ENCODE results near the gene GNG12.
A peak's percentile ranks its signal among the peaks of the same experiment; 100 is the strongest.

Gene GNG12

DNA sequence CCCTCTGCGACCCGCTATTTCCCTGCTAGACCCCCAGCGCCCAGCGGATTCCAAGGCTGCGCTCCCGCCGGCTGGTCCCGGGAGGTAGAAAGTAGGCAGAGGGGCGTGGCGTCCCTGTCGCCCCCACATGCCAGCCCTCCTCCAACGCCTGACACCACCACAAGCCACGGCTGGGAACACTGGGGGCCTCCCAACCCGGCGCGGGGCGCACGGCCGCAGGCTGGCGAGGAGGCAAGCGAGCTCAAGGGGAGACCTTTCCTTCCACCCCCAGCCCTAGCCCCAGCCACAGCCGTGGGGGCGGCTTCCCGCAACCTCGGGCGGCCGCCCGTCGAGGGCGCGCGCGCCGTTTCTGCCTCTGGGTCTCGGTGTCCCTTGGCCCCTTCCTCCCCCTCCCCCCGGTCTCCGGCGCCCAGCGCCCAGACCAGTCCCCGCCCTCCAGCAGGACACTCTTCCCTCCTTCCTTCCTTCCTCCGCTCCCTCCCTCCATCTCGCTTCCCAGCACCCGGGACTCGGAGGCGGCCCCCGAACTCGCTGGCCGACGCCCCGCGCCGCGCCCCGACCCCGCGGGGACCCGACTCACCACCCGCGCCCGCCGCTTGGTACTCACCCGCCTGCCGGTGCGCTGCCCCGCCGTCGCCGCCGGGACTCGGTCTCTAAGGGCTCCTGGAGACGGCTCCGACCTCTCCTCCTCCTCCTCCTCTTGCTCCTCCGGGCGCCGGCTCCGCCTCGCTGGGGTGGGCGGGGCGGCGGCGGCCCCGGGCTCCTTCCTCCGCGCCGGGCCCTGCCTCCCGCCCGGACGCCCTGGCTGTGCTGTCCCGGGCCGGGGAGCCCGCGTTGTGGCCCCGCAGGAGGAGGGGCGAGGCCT is at the start of gene GNG12:
TSS of gene GNG12 (minus strand) at position 731 of the 865 bp plus-strand sequence. CDS start 125,781 bp downstream, outside the sequence.
- peak within 1 kb of the TSS; percentile 89 for H3K27ac ChIP-seq (ENCODE audit: low read depth, low read length)
- peak within 1 kb of the TSS; percentile 73 to 80 for H3K9ac ChIP-seq (ENCODE audit: low read depth in 1 of 2, low read length in 2 of 2)
- no peaks in the 10 kb centered on the region for H3K36me3 ChIP-seq (ENCODE audit: control insufficient read depth in 1 of 2, insufficient read depth in 2 of 2, low read length in 2 of 2)
- no peaks in the 10 kb centered on the region for H3K9me3 ChIP-seq (ENCODE audit: control insufficient read depth in 1 of 2, low read length in 2 of 2)
- H3K4me1 ChIP-seq (ENCODE audit: control insufficient read depth in 1 of 2, insufficient read depth in 2 of 2, low read length in 2 of 2), result peaks cover 18 to 39% of the 10 kb centered on the region in 2 donors
- H3K27me3 ChIP-seq (ENCODE audit: control insufficient read depth in 1 of 2, insufficient read depth in 2 of 2, low read length in 2 of 2), result peaks cover 0 to 7% of the 10 kb centered on the region in 2 donors
- peak within 1 kb of the TSS; percentile 84 to 93 for H3K4me3 ChIP-seq (ENCODE audit: low read depth in 1 of 2, low read length in 2 of 2)

DNA sequence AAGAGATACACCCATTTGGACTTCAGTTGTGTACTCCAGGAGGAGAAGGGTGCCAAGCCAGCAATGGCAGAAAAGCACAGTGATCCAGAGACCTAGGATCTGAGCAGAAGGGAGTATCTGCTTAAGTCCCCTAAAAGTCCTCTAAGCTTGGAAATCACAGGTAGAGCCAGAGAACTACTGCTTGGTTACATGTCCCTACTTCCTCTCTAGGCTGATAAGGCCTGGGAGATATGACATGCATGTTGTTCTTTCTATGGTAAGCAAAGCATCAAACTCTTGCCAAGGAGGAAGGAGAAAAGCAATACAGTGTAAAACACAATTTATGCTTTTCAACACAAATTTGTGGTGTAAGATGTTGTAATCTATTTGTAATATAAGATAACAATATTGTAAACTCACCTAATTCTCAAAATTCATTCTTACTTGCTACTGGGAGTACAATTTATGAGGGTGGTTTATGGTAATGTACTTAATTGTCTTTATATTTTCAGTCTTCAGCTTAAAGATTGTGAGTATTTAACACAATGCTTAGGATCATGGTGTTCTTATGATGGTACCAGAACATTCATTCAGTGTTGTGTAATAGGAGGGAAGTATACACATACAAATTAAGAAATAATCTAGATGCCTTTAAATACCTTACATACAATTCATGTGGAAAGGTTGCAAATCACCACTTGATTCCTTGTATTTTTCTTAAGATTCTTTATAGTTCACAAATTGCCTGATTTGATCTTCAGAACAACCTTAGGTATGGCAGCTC is 49.1 kb upstream of the GNG12 start:
- H3K9ac ChIP-seq (ENCODE audit: low read depth in 1 of 2, low read length in 2 of 2), result no peak overlapping the region
- no peak overlapping the region for H3K4me3 ChIP-seq (ENCODE audit: low read depth in 1 of 2, low read length in 2 of 2)
- no peak overlapping the region for H3K27ac ChIP-seq (ENCODE audit: low read depth, low read length)
- peaks cover 0 to 3% of the 10 kb centered on the region in 2 donors for H3K27me3 ChIP-seq (ENCODE audit: control insufficient read depth in 1 of 2, insufficient read depth in 2 of 2, low read length in 2 of 2)
- H3K36me3 ChIP-seq (ENCODE audit: control insufficient read depth in 1 of 2, insufficient read depth in 2 of 2, low read length in 2 of 2), result no peaks in the 10 kb centered on the region
- H3K4me1 ChIP-seq (ENCODE audit: control insufficient read depth in 1 of 2, insufficient read depth in 2 of 2, low read length in 2 of 2), result no peaks in the 10 kb centered on the region
- H3K9me3 ChIP-seq (ENCODE audit: control insufficient read depth in 1 of 2, low read length in 2 of 2), result no peaks in the 10 kb centered on the region

DNA sequence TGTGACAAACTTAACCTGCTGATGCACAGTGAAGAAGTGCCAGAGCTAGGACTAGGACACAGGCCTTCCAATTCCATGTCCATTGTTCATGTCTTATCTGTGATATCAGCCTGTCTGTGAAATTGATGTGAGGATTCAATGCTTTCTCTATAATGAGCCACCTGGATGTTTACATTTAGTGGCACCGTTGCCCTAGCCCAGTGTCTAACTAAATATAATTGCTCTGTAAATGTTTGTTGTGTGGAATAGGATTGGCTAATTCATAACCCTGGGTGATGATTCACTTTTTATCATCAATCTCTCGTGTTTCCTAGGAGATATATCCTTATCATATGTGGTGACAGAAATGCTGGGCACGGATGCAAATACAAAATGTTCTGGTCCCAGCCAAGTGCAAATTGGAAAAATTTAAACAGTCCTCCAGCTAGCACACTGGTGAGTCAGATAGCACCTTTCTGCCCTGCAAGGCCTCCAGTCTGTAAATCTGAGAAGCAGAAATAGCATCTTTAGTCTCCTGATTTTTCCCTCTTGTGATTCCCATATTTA is 46.9 kb upstream of the GNG12 start:
- Histone ChIP-seq H3K27me3 (ENCODE audit: control insufficient read depth in 1 of 2, insufficient read depth in 2 of 2, low read length in 2 of 2) (peaks cover 0 to 3% of the 10 kb centered on the region in 2 donors), H3K4me3 (ENCODE audit: low read depth in 1 of 2, low read length in 2 of 2) (no peak overlapping the region), H3K9me3 (ENCODE audit: control insufficient read depth in 1 of 2, low read length in 2 of 2) (no peaks in the 10 kb centered on the region), H3K27ac (ENCODE audit: low read depth, low read length) (no peak overlapping the region), H3K9ac (ENCODE audit: low read depth in 1 of 2, low read length in 2 of 2) (no peak overlapping the region), H3K4me1 (ENCODE audit: control insufficient read depth in 1 of 2, insufficient read depth in 2 of 2, low read length in 2 of 2) (no peaks in the 10 kb centered on the region), H3K36me3 (ENCODE audit: control insufficient read depth in 1 of 2, insufficient read depth in 2 of 2, low read length in 2 of 2) (no peaks in the 10 kb centered on the region)

DNA sequence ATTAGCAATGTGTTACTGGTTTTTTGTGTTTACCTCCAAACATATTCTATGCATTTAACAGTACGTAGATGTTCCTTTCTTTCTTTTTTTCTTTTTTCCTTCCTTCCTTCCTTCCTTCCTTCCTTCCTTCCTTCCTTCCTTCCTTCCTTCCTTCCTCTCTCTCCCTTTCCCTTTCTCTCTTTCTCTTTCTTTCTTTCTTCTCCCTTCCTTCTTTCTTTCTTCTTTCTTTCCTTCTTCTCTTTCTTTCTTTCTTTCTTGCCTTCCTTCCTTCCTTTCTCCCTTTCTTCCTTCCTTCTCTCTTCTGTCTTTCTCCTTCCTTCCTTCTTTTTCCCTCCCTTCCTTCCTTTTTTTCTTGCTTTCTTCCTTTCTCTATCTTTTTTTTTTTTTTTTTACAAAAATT is 46.2 kb upstream of the GNG12 start:
- Histone ChIP-seq H3K4me3 (ENCODE audit: low read depth in 1 of 2, low read length in 2 of 2) (no peak overlapping the region), H3K27me3 (ENCODE audit: control insufficient read depth in 1 of 2, insufficient read depth in 2 of 2, low read length in 2 of 2) (peaks cover 0 to 3% of the 10 kb centered on the region in 2 donors), H3K9ac (ENCODE audit: low read depth in 1 of 2, low read length in 2 of 2) (no peak overlapping the region), H3K36me3 (ENCODE audit: control insufficient read depth in 1 of 2, insufficient read depth in 2 of 2, low read length in 2 of 2) (no peaks in the 10 kb centered on the region), H3K4me1 (ENCODE audit: control insufficient read depth in 1 of 2, insufficient read depth in 2 of 2, low read length in 2 of 2) (no peaks in the 10 kb centered on the region), H3K9me3 (ENCODE audit: control insufficient read depth in 1 of 2, low read length in 2 of 2) (peaks cover 0 to 4% of the 10 kb centered on the region in 2 donors), H3K27ac (ENCODE audit: low read depth, low read length) (no peak overlapping the region)

DNA sequence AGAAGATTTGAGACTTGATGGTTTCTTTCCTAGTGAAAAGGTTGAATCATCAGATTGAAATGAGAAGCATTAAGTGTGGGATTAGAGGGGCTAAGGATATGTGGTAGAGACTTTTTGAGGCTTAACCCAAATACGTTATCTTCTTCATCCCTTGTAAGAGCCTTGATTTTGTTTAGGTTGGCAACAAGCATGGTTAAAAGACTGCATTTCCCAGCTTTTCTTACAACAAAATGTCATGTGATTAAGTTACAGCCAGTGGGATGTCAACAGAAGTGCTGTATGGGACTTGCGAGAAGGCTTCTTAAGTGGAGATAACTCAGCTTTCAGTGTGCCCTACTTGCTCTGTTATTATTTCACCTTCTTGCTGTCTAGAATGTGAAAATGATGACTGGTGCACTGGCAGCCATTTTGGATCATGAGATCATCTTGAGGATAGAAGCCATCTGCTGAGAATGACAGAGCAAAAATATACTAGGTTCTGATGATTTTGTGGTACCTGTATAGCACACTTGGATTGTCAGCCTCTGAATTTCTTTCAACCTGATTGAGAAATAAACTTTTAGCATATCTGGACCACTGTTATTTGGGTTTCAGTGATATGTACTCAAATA is 41.3 kb upstream of the GNG12 start:
- no peaks in the 10 kb centered on the region for H3K36me3 ChIP-seq (ENCODE audit: control insufficient read depth in 1 of 2, insufficient read depth in 2 of 2, low read length in 2 of 2)

DNA sequence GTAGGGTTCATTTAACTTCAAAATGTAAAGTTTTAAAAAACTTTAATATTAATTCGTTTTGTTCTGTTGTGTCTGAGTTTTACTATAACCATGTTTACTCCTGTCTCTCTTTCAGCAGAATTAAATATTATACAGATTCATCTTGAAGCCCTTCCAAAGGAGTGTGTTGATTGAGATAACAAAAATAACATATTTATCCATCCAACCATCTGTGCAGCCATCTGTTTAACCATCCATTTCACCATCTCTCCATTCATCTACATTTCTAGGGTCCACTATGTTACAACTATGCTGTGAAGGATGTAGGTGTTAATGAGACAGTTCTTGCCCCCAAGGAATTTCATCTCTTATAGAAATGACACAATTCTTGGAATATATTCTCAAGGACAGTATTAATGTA is 36.0 kb upstream of the GNG12 start:
- Histone ChIP-seq H3K4me3 (ENCODE audit: low read depth in 1 of 2, low read length in 2 of 2) (no peak overlapping the region), H3K27me3 (ENCODE audit: control insufficient read depth in 1 of 2, insufficient read depth in 2 of 2, low read length in 2 of 2) (no peaks in the 10 kb centered on the region), H3K9ac (ENCODE audit: low read depth in 1 of 2, low read length in 2 of 2) (no peak overlapping the region), H3K9me3 (ENCODE audit: control insufficient read depth in 1 of 2, low read length in 2 of 2) (no peaks in the 10 kb centered on the region), H3K4me1 (ENCODE audit: control insufficient read depth in 1 of 2, insufficient read depth in 2 of 2, low read length in 2 of 2) (no peaks in the 10 kb centered on the region), H3K36me3 (ENCODE audit: control insufficient read depth in 1 of 2, insufficient read depth in 2 of 2, low read length in 2 of 2) (no peaks in the 10 kb centered on the region), H3K27ac (ENCODE audit: low read depth, low read length) (no peak overlapping the region)

More for the DNA sequence above, 41.3 kb upstream of the GNG12 start:
- no peak overlapping the region for H3K27ac ChIP-seq (ENCODE audit: low read depth, low read length)
- no peaks in the 10 kb centered on the region for H3K27me3 ChIP-seq (ENCODE audit: control insufficient read depth in 1 of 2, insufficient read depth in 2 of 2, low read length in 2 of 2)
- no peaks in the 10 kb centered on the region for H3K4me1 ChIP-seq (ENCODE audit: control insufficient read depth in 1 of 2, insufficient read depth in 2 of 2, low read length in 2 of 2)
- no peak overlapping the region for H3K9ac ChIP-seq (ENCODE audit: low read depth in 1 of 2, low read length in 2 of 2)
- H3K4me3 ChIP-seq (ENCODE audit: low read depth in 1 of 2, low read length in 2 of 2), result no peak overlapping the region
- peaks cover 0 to 4% of the 10 kb centered on the region in 2 donors for H3K9me3 ChIP-seq (ENCODE audit: control insufficient read depth in 1 of 2, low read length in 2 of 2)

DNA sequence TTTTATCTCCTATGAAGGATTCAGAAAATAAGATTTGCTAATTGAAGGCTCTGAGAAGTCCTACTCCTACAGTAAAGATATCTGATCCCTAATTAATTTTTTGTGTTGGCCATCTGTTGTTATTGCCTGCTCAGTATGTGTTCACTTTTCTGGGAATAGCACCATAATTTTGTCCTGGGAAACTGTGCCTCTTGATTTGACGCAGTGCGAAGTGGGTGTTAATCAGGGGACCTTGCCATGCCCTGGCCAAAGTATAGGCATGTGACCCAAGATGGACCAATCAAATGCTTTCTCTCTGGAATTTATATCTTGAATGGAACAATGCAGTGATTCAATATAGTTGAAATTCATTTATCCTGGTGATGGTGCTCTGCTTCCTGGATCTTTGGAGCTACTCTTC is 30.4 kb upstream of the GNG12 start:
- Histone ChIP-seq H3K4me3 (ENCODE audit: low read depth in 1 of 2, low read length in 2 of 2) (no peak overlapping the region), H3K4me1 (ENCODE audit: control insufficient read depth in 1 of 2, insufficient read depth in 2 of 2, low read length in 2 of 2) (no peaks in the 10 kb centered on the region), H3K27ac (ENCODE audit: low read depth, low read length) (no peak overlapping the region), H3K9me3 (ENCODE audit: control insufficient read depth in 1 of 2, low read length in 2 of 2) (no peaks in the 10 kb centered on the region), H3K9ac (ENCODE audit: low read depth in 1 of 2, low read length in 2 of 2) (no peak overlapping the region), H3K36me3 (ENCODE audit: control insufficient read depth in 1 of 2, insufficient read depth in 2 of 2, low read length in 2 of 2) (no peaks in the 10 kb centered on the region), H3K27me3 (ENCODE audit: control insufficient read depth in 1 of 2, insufficient read depth in 2 of 2, low read length in 2 of 2) (no peaks in the 10 kb centered on the region)

DNA sequence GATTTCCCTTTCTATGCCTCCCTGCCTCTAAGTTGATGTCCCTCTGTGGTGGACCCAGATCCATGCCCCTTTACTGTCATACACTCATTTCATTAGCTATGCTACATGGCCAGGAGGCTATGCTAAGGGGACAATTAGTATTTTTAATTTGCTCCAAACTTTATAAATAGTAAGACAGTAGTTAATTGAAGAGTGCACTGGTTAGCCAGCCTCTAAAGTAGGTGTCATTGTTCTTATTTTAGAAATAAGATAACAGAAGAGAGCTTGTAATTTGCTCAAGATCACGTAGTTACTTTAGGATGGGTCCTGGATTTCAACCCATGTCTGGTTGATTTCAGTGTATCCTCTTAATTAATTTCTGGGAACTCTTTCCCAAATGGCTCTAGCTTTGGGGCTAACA is 29.4 kb upstream of the GNG12 start:
- Histone ChIP-seq H3K27me3 (ENCODE audit: control insufficient read depth in 1 of 2, insufficient read depth in 2 of 2, low read length in 2 of 2) (no peaks in the 10 kb centered on the region), H3K4me3 (ENCODE audit: low read depth in 1 of 2, low read length in 2 of 2) (no peak overlapping the region), H3K9ac (ENCODE audit: low read depth in 1 of 2, low read length in 2 of 2) (no peak overlapping the region), H3K27ac (ENCODE audit: low read depth, low read length) (no peak overlapping the region), H3K9me3 (ENCODE audit: control insufficient read depth in 1 of 2, low read length in 2 of 2) (no peaks in the 10 kb centered on the region), H3K4me1 (ENCODE audit: control insufficient read depth in 1 of 2, insufficient read depth in 2 of 2, low read length in 2 of 2) (no peaks in the 10 kb centered on the region), H3K36me3 (ENCODE audit: control insufficient read depth in 1 of 2, insufficient read depth in 2 of 2, low read length in 2 of 2) (no peaks in the 10 kb centered on the region)

DNA sequence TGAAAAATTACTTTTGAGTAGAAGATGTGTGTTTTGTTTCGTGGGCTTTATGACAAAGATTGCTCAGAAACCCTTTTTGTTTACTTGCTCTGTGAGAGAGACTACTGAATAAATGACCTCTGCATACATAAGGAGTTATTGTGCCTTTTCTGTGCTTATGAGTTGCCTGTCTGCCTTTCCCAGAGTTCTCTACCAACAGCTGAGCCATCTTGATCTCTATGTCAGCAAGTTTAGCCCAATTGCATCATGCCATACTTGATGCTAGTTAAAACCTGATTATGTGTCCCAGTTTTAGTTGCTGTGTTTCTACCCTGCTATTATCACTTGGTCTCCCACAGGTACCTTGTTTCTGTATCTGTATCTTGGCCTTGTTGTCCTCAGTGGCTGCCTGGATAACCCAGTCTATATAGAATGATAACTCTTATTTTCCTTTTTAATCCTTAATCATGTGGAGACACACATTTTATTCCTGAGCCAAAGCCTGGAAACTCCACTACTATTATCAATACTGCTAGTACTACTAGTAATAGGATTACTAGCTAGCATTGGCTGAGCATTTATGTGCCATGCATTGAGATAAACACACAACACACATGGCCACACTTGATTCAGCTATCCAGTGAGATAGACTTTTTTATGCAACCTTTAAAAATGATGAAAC is 28.7 kb upstream of the GNG12 start:
- no peaks in the 10 kb centered on the region for H3K36me3 ChIP-seq (ENCODE audit: control insufficient read depth in 1 of 2, insufficient read depth in 2 of 2, low read length in 2 of 2)
- no peak overlapping the region for H3K9ac ChIP-seq (ENCODE audit: low read depth in 1 of 2, low read length in 2 of 2)
- no peaks in the 10 kb centered on the region for H3K27me3 ChIP-seq (ENCODE audit: control insufficient read depth in 1 of 2, insufficient read depth in 2 of 2, low read length in 2 of 2)
- H3K9me3 ChIP-seq (ENCODE audit: control insufficient read depth in 1 of 2, low read length in 2 of 2), result no peaks in the 10 kb centered on the region
- no peak overlapping the region for H3K4me3 ChIP-seq (ENCODE audit: low read depth in 1 of 2, low read length in 2 of 2)
- no peaks in the 10 kb centered on the region for H3K4me1 ChIP-seq (ENCODE audit: control insufficient read depth in 1 of 2, insufficient read depth in 2 of 2, low read length in 2 of 2)
- H3K27ac ChIP-seq (ENCODE audit: low read depth, low read length), result no peak overlapping the region

Measured in duodenal mucosa (tissue), 2 donors.